HCT116 (cell line): Measurements from ENCODE around the gene CDH13. TPM values are rescaled to one million over a fixed set of nuclear protein-coding genes. Genes with fewer than 3 reads are reported as not detected.

Source experiments
- ATAC-seq: fragments of 200-7000 bp; cut with Tn5 transposase; 2 replicates; pipeline ENCODE4 v1.9.1; 2020; ENCODE audit warnings: mild to moderate bottlenecking, moderate library complexity
- BruUV-seq: library from RNA; stranded (reverse); fragments of 400-500 nt; replicated peaks from 2 replicates; lab custom pipeline; 2021; lab: Mats Ljungman, UMichigan
- CTCF ChIA-PET: fragments of 300-600 bp; sonication (Branson Sonifier 250); formaldehyde crosslinking; loops from one replicate; lab custom pipeline; 2021; ENCODE audit warnings: antibody characterized with exemption; lab: Charles Lee
- POLR2A ChIA-PET: fragments of 300-600, 350-600 bp; sonication (Branson Sonifier 250); formaldehyde crosslinking; loops from one replicate; lab custom pipeline; 2021; ENCODE audit warnings: antibody characterized with exemption; lab: Charles Lee
- RAD21 ChIA-PET, 2 experiments: fragments of 300-600 bp; sonication (Branson Sonifier 250); formaldehyde crosslinking; loops; one replicate each; lab custom pipeline; 2023; ENCODE audit warnings: low total read pairs in 2 of 2; ENCODE audit not compliant: uncharacterized antibody in 2 of 2, unreplicated experiment in 2 of 2, low non-redundant PET in 1 of 2; lab: Charles Lee
- DNase-seq: peaks from one replicate; pipeline ENCODE4 v3.0.0-alpha.2; 2010; ENCODE audit warnings: low read depth, low spot score
- H2AFZ ChIP-seq: fragments of 200-600 bp; shearing (Covaris generic), sonication (generic); 2 replicates; pipeline ENCODE4 v1.6.1; 2017; ENCODE audit warnings: low read depth, mixed run types, mixed read lengths, antibody characterized with exemption, low read length; ENCODE audit not compliant: poor library complexity, severe bottlenecking
- H3K27ac ChIP-seq: 2 replicates; pipeline ENCODE4 v1.5.1; 2012; ENCODE audit warnings: low read depth, low read length
- H3K27me3 ChIP-seq: fragments of 200-600 bp; sonication (generic); 2 replicates; pipeline ENCODE4 v1.6.1; 2016; ENCODE audit warnings: mixed run types, low read length, mixed read lengths; ENCODE audit not compliant: insufficient read depth
- H3K36me3 ChIP-seq, 2 experiments: fragments of 200-500 bp in 1 of 2; fragments of 200-600 bp in 1 of 2; sonication (Bioruptor generic) in 1 of 2; sonication (generic) in 1 of 2; 2 replicates each; pipeline versions ENCODE4 v1.5.1 to v1.6.1; 2014 to 2016; ENCODE audit warnings: low read length in 2 of 2, inconsistent platforms in 1 of 2, mixed read lengths in 1 of 2, mixed run types in 1 of 2; ENCODE audit not compliant: insufficient read depth in 2 of 2, control insufficient read depth in 1 of 2
- H3K4me1 ChIP-seq, 2 experiments: fragments of 200-600 bp in 1 of 2; sonication (generic) in 1 of 2; 2 replicates each; pipeline versions ENCODE4 v1.5.1 to v1.6.1; 2012 to 2017; ENCODE audit warnings: low read length in 2 of 2, inconsistent platforms in 1 of 2, mild to moderate bottlenecking in 1 of 2, mixed read lengths in 1 of 2, mixed run types in 1 of 2, moderate library complexity in 1 of 2; ENCODE audit not compliant: insufficient read depth in 2 of 2, control insufficient read depth in 1 of 2
- H3K4me2 ChIP-seq: fragments of 200-600 bp; sonication (generic); 2 replicates; pipeline ENCODE4 v1.6.1; 2017; ENCODE audit warnings: mixed run types, low read length, mixed read lengths
- H3K4me3 ChIP-seq, 2 experiments: fragments of 200-600 bp in 1 of 2; sonication (generic) in 1 of 2; replicated peaks in 1 of 2; 2 replicates each; pipeline ENCODE4 v1.5.1; 2011 to 2016; ENCODE audit warnings: low read length in 2 of 2, control low read depth in 1 of 2, low read depth in 1 of 2, mild to moderate bottlenecking in 1 of 2, mixed read lengths in 1 of 2, mixed run types in 1 of 2
- H3K79me2 ChIP-seq: fragments of 200-600 bp; sonication (generic); 2 replicates; pipeline ENCODE4 v1.6.1; 2017; ENCODE audit warnings: mild to moderate bottlenecking, mixed run types, low read length, moderate library complexity, mixed read lengths; ENCODE audit not compliant: insufficient read depth
- H3K9ac ChIP-seq: fragments of 200-600 bp; sonication (generic); 2 replicates; pipeline ENCODE4 v1.6.1; 2016; ENCODE audit warnings: low read length, mixed read lengths
- H3K9me2 ChIP-seq: fragments of 200-600 bp; sonication (generic), shearing (Covaris generic); 2 replicates; pipeline ENCODE4 v1.6.1; 2017; ENCODE audit warnings: mixed run types, mild to moderate bottlenecking, moderate library complexity; ENCODE audit not compliant: insufficient read depth
- H3K9me3 ChIP-seq, 2 experiments: fragments of 200-500 bp in 1 of 2; fragments of 200-600 bp in 1 of 2; sonication (Bioruptor generic) in 1 of 2; sonication (generic) in 1 of 2; 2 replicates each; pipeline ENCODE4 v1.6.1; 2014 to 2017; ENCODE audit warnings: low read length in 2 of 2, mixed read lengths in 2 of 2, inconsistent platforms in 1 of 2, low read depth in 1 of 2, mild to moderate bottlenecking in 1 of 2, mixed run types in 1 of 2, moderate library complexity in 1 of 2; ENCODE audit not compliant: control insufficient read depth in 1 of 2, insufficient read depth in 1 of 2
- H4K20me1 ChIP-seq: fragments of 200-600 bp; sonication (generic), shearing (Covaris generic); 2 replicates; pipeline ENCODE4 v1.6.1; 2017; ENCODE audit warnings: mixed run types, mild to moderate bottlenecking, moderate library complexity; ENCODE audit not compliant: insufficient read depth
- ELF1 ChIP-seq: IDR thresholded peaks from 2 replicates; pipeline ENCODE4 v1.6.1; 2012; ENCODE audit warnings: low read depth, borderline replicate concordance
- EZH2 ChIP-seq: fragments of 200-600 bp; sonication (generic); IDR thresholded peaks from 2 replicates; pipeline ENCODE4 v1.6.1; 2017; ENCODE audit warnings: antibody characterized with exemption, mixed run types
- EZH2phosphoT487 ChIP-seq: fragments of 200-600 bp; IDR thresholded peaks from 2 replicates; pipeline ENCODE4 v1.6.1; 2018; ENCODE audit warnings: antibody characterized with exemption, borderline replicate concordance
- FOSL1 ChIP-seq: IDR thresholded peaks from 2 replicates; pipeline ENCODE4 v1.6.1; 2012; ENCODE audit warnings: low read depth
- REST ChIP-seq: IDR thresholded peaks from 2 replicates; pipeline ENCODE4 v1.6.1; 2012; ENCODE audit warnings: low read depth
- SP1 ChIP-seq: IDR thresholded peaks from 2 replicates; pipeline ENCODE4 v1.6.1; 2012; ENCODE audit warnings: low read depth
- SRF ChIP-seq: IDR thresholded peaks from 2 replicates; pipeline ENCODE4 v1.6.1; 2012; ENCODE audit warnings: low read depth
- TCF7L2 ChIP-seq: IDR thresholded peaks from 2 replicates; pipeline ENCODE4 v1.7.0; 2011; ENCODE audit warnings: borderline replicate concordance, inconsistent platforms; ENCODE audit not compliant: insufficient read depth, insufficient read length; ENCODE audit errors: extremely low read depth
- intact Hi-C: fragments of 100-400 bp; cut with micrococcal nuclease; formaldehyde crosslinking; loops from 2 replicates; pipeline ENCODE4 v1.10.0; 2022
- total RNA-seq: library from RNA; stranded (reverse); gene quantifications from one replicate; pipeline ENCODE4 v1.2.1, GENCODE V29; 2021; ENCODE audit not compliant: unreplicated experiment
- TF ChIP-seq, protein P1 (sequence below), 3 experiments: fragments of 200-600 bp in 1 of 3; sonication (generic) in 1 of 3; IDR thresholded peaks in 2 of 3; conservative IDR thresholded peaks in 1 of 3; 2 replicates each; pipeline ENCODE4 v1.5.1; 2012 to 2017; ENCODE audit warnings: low read depth in 2 of 3, low read length in 2 of 3, antibody characterized with exemption in 1 of 3, borderline replicate concordance in 1 of 3, control low read depth in 1 of 3, mild to moderate bottlenecking in 1 of 3, mixed read lengths in 1 of 3, mixed run types in 1 of 3, moderate library complexity in 1 of 3; ENCODE audit not compliant: insufficient read depth in 1 of 3
- TF ChIP-seq, protein P2 (sequence below): IDR thresholded peaks from 2 replicates; pipeline ENCODE4 v1.6.1; 2012

CDH13 gene
- total RNA-seq, 1 experiment from 2014 or later, result not detected

GRCh38 chr16:82699260-82699659 is 72.5 kb downstream of the CDH13 start:
- Histone ChIP-seq H3K27me3 (peaks cover 29% of the 10 kb centered on the region; the same call in 1 of the 2 replicates), H3K4me1 (no peaks in the 10 kb centered on the region), H4K20me1 (no peaks in the 10 kb centered on the region), H3K4me2 (no peak overlapping the region), H3K27ac (no peak overlapping the region), H3K4me3 (no peak overlapping the region), H2AFZ (no peak overlapping the region), H3K36me3 (no peaks in the 10 kb centered on the region), H3K79me2 (no peaks in the 10 kb centered on the region), H3K9ac (no peak overlapping the region), H3K9me3 (no peaks in the 10 kb centered on the region), H3K9me2 (no peaks in the 10 kb centered on the region)
- TF ChIP-seq EZH2phosphoT487, result no peak
- no peak for TF ChIP-seq FOSL1
- TF ChIP-seq, protein P1, sequence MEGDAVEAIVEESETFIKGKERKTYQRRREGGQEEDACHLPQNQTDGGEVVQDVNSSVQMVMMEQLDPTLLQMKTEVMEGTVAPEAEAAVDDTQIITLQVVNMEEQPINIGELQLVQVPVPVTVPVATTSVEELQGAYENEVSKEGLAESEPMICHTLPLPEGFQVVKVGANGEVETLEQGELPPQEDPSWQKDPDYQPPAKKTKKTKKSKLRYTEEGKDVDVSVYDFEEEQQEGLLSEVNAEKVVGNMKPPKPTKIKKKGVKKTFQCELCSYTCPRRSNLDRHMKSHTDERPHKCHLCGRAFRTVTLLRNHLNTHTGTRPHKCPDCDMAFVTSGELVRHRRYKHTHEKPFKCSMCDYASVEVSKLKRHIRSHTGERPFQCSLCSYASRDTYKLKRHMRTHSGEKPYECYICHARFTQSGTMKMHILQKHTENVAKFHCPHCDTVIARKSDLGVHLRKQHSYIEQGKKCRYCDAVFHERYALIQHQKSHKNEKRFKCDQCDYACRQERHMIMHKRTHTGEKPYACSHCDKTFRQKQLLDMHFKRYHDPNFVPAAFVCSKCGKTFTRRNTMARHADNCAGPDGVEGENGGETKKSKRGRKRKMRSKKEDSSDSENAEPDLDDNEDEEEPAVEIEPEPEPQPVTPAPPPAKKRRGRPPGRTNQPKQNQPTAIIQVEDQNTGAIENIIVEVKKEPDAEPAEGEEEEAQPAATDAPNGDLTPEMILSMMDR (IDR thresholded peaks at IDR 0.05 in 2 of 3, conservative IDR thresholded peaks at IDR 0.05 in 1 of 3; ENCODE audit: borderline replicate concordance in 1 of 3, insufficient read depth in 1 of 3, low read depth in 2 of 3, low read length in 2 of 3), result no peak
- TF ChIP-seq EZH2, result no peak
- no peak for TF ChIP-seq SRF
- no peak for TF ChIP-seq REST
- TF ChIP-seq, protein P2, sequence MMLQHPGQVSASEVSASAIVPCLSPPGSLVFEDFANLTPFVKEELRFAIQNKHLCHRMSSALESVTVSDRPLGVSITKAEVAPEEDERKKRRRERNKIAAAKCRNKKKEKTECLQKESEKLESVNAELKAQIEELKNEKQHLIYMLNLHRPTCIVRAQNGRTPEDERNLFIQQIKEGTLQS, result no peak
- no peak for TF ChIP-seq ELF1
- no peak for TF ChIP-seq TCF7L2
- no peak for TF ChIP-seq SP1
- DNase-seq, result no peak
- ChIA-PET CTCF (no interaction called here), RAD21 (no interaction called here), POLR2A (interaction anchor here (0.5 kb wide), 1 partner anchor 1110 kb away, joined by 4 read pairs; no protein-coding TSS in a partner anchor)
- no peak for ATAC-seq
- intact Hi-C loops, result no loop called here
- BruUV-seq, result no TSS peak
